C4-2B (cell line): Measurements from ENCODE around the gene PDE9A.

Experiments
- H3K27ac ChIP-seq: fragments of 450-650 bp; 2 replicates; pipeline ENCODE4 v1.5.1; 2017
- ZFX ChIP-seq: fragments of 450-650 bp; IDR thresholded peaks from 2 replicates; pipeline ENCODE4 v1.6.1; 2017
- TF ChIP-seq, protein P1 (sequence below): fragments of 450-650 bp; conservative IDR thresholded peaks from 2 replicates; pipeline ENCODE4 v1.5.1; 2017; ENCODE audit warnings: mild to moderate bottlenecking

PDE9A gene

DNA sequence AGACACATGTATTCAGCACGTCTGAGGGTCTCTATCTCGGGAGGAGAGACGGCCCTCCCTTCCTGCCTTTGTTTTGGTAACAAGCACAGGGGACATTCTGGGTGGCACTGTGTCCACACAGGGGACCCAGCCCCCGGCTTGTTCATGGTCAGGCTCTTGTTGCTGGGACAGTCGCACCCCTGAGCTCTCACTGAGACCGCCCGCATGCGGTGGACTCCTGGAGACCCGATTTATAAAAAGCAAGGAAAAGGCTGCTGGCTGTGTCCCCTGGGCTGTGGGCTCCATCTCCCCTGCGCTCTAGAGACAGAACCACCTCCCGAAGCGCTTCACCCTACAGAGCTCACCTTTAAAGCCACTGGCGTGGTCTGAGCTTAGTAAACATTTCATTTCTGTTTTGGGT lies 122.5 kb downstream of the PDE9A start:
- no peak for TF ChIP-seq ZFX
- TF ChIP-seq, protein P1, sequence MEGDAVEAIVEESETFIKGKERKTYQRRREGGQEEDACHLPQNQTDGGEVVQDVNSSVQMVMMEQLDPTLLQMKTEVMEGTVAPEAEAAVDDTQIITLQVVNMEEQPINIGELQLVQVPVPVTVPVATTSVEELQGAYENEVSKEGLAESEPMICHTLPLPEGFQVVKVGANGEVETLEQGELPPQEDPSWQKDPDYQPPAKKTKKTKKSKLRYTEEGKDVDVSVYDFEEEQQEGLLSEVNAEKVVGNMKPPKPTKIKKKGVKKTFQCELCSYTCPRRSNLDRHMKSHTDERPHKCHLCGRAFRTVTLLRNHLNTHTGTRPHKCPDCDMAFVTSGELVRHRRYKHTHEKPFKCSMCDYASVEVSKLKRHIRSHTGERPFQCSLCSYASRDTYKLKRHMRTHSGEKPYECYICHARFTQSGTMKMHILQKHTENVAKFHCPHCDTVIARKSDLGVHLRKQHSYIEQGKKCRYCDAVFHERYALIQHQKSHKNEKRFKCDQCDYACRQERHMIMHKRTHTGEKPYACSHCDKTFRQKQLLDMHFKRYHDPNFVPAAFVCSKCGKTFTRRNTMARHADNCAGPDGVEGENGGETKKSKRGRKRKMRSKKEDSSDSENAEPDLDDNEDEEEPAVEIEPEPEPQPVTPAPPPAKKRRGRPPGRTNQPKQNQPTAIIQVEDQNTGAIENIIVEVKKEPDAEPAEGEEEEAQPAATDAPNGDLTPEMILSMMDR = no peak

DNA sequence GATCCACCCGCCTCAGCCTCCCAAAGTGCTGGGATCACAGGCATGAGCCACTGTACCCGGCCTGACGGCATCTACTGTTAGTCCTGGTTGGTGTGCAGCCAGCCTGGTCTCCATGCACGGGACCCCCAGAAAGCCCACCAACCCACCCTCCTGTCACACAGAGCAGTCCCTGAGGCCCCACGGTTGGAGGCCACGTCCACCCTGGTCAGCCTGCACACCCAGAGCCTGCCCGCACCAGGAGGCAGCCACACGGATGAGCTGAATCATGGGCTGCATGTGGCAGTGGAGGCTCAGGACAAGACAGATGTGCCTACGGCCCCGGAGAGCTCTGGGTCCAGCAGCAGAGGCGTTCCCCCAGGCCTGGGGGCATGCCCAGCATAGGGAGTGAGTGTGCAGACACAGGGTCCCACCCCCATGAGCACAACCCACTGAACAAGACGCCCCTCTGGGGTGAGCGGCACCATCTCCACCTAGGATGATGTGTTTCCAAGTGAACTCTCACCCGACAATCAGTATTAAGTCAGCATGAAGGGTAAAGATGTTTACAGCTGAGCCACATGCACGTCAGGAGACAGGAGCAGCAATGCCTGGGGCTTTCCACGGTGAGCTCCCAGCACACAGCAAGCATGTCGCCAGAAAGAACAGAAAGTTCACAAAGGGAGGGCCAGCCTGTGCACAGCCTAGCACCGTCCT lies 123.8 kb downstream of the PDE9A start:
- no peak overlapping the region for H3K27ac ChIP-seq
- no peak for TF ChIP-seq ZFX
- TF ChIP-seq, protein P1 = no peak

More for the DNA sequence above, 122.5 kb downstream of the PDE9A start:
- no peak overlapping the region for H3K27ac ChIP-seq

DNA sequence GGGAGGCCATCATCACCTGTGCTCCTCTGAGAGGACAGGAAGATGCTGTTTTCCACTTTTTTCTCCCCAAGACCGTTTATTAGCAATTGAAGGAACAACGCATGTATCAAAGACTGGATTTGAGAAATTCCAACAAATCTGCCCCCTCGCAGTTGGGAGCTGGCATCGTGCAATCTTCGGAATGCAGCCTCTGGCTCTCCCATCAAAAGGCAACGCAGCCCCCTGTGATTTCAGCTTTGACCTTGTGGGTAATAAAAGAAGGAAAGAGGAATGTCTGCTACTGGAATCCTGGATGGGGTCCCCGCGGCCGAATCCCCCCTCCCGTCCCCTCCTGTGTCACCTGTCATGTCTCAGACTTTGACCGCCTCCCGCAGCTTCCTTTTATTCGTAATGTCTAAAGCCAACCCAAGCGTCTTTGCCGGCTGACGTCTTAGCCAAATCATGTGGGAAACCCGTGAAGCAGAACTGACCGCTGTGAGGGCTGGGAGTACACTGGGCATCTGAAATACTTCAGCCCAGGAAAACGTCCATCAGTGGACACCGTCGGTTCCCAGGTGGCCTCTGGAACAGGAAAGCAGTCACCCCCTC lies 124.4 kb downstream of the PDE9A start:
- H3K27ac ChIP-seq = no peak overlapping the region
- TF ChIP-seq, protein P1 = no peak
- TF ChIP-seq ZFX = no peak

DNA sequence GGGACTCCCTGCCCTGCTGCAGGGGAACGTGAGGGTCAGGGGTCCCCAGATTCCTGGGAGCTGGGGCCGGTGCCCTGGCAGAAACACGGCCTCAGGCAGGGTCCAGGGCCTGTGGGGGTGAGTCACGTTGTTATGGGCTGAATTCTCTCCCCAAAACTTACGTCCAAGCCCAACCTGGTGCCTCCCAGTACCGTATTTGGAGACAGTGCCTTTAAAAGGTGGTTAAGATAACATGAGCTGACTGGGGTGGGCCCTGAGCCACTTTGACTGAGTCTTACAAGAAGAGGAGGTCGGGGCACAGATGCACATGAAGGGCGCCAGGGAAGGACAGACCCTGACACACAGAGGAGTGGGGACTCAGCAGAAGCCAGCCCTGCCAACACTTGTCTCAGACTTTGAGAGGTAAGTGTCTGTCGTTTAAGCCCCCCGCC lies 126.0 kb downstream of the PDE9A start:
- H3K27ac ChIP-seq = no peak overlapping the region
- no peak for TF ChIP-seq ZFX
- TF ChIP-seq, protein P1 = no peak

DNA sequence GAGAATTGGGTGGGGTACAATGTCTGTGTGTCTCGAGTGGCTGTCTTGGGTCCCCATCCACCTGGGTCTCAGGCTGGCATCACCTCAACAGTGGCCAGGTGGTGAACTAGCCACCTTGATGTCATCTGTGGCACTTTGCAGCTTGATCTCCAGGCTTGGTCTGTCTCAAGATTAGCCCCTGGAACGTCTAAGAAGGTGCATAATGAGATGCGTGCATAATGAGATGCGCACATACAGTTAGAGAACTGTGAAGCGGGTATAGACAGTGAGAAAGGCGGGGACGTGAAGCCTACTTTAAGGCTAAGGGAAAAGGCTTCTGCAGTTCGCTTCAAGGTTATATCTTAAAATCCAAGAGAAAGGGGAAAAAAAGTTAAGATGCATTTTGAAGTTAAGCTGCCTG lies 127.2 kb downstream of the PDE9A start:
- no peak overlapping the region for H3K27ac ChIP-seq
- TF ChIP-seq, protein P1 = no peak
- TF ChIP-seq ZFX = no peak

DNA sequence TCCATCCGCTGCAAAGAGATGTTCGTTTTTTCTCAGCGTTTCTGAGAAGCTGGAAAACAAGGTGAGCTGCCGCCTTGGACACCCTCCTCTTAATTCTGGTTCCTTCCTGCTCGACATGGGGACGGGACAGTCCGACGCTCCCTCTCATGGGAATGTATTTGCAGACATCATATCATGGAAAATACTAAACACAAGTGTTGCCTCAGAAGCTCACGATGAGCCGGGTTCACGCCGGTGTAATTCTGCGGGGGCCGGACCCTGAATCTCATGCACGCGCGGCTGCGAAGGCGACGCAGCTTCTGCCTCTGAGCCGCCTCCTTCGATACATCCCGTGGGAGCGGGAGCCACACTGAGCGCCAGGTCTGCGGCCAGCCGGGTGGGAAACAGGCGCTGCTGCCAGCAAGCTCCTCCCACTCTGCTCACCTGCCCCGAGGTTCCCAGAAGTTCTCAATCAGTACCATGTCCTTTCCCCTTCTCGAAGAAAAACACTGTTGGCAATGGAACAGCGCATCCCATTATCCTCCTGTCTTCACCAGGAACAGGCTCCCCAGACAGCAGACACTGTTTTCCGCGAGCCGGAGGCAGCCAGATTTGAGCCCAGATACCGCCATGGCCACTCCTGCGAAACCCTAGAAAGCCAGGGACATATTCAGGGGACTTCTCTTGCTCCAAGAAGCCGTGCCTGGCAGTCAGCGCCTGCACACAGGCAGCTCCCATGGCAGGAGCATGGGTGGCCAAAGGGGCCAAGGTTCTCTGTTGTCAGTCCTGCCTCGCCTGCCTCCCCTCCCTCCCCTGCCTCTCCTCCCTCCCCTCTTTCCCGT lies 127.9 kb downstream of the PDE9A start:
- no peak for TF ChIP-seq ZFX
- TF ChIP-seq, protein P1 = no peak
- no peak overlapping the region for H3K27ac ChIP-seq
